Suprapubic skin (tissue), 4 donors: ENCODE measurements around the gene CLSTN3.

ENCODE experiments used
- CTCF ChIP-seq, 2 donors: fragments of 200-600 bp in 1 of 2; fragments of 450-650 bp in 1 of 2; sonication (generic) in 1 of 2; IDR thresholded peaks; one replicate each; pipeline ENCODE4 v1.5.1; 2016 to 2019; ENCODE audit warnings: antibody characterized with exemption in 2 of 2, mild to moderate bottlenecking in 1 of 2, moderate library complexity in 1 of 2
- EP300 ChIP-seq: sonication (generic); formaldehyde crosslinking; IDR thresholded peaks from one replicate; pipeline ENCODE4 v1.6.1; 2017; ENCODE audit warnings: antibody characterized with exemption
- POLR2AphosphoS5 ChIP-seq, 3 donors: sonication (generic); formaldehyde crosslinking; IDR thresholded peaks; one replicate each; pipeline ENCODE4 v1.6.1; 2017; ENCODE audit warnings: antibody characterized with exemption in 3 of 3

- no peak for TF ChIP-seq CTCF (IDR thresholded peaks at IDR 0.05)
- no peak for TF ChIP-seq POLR2AphosphoS5 (IDR thresholded peaks at IDR 0.05)
- no peak for TF ChIP-seq EP300
These were observed 6.2 kb upstream of the CLSTN3 start for GRCh38 chr12:7123806-7124522.
